ENCODE results near the gene WASHC2C. TPM values are rescaled to one million over a fixed set of nuclear protein-coding genes. Genes with fewer than 3 reads are reported as not detected.
"Not testable (repeated sequence)": the region's sequence is repeated elsewhere in the genome, so short reads cannot be mapped to it uniquely, and the experiment has no call there.

Gene WASHC2C
- total and polyA plus RNA-seq, 4 donors: 10.4 to 57.2 (median 34.5) TPM

DNA sequence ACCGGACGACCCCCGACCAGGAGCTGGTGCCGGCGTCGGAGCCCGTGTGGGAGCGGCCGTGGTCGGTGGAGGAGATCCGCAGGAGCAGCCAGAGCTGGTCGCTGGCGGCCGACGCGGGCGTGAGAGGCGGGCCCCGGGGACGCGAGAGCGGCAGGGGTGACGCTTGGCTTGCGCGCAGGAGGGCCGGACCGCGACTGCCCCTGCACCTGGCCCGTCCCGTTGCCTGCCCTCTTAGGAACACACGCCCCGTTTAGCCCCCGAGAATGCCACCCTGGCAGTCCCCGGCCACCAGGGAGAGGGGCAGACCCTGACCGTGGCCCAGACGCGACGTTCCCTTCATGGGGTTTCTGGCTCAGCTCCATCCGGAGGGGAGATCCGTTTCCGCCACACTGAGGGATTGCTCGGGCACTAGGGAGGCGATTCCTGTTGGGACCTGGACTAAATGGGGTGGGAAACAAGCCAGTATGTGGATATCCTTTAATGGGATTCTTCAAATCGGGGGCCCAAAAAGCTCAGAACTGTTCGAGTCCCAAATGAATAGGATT lies 427 bp downstream of the WASHC2C start:
- H3K4me1 ChIP-seq (ENCODE audit: control insufficient read depth in 1 of 2, insufficient read depth in 2 of 2, low read length in 2 of 2); intact Hi-C loops (cut with DNase I); H3K9me3 ChIP-seq (ENCODE audit: control insufficient read depth, low read length); H3K36me3 ChIP-seq (ENCODE audit: control insufficient read depth in 1 of 2, insufficient read depth in 2 of 2, low read length in 1 of 2); H3K27me3 ChIP-seq (ENCODE audit: control insufficient read depth in 1 of 2, insufficient read depth in 2 of 2, low read length in 1 of 2); DNase-seq; H3K27ac ChIP-seq (ENCODE audit: low read depth in 1 of 2, low read length in 2 of 2): not testable (repeated sequence)
- ATAC-seq (ENCODE audit: low FRiP score): peak; percentile 79
- 1 to 3% methylated on average over 11 to 31 of the region's 45 CpGs for WGBS, 2 donors
- H3K4me3 ChIP-seq (ENCODE audit: low read length in 2 of 2): peak overlapping the region; percentile 11 to 44

DNA sequence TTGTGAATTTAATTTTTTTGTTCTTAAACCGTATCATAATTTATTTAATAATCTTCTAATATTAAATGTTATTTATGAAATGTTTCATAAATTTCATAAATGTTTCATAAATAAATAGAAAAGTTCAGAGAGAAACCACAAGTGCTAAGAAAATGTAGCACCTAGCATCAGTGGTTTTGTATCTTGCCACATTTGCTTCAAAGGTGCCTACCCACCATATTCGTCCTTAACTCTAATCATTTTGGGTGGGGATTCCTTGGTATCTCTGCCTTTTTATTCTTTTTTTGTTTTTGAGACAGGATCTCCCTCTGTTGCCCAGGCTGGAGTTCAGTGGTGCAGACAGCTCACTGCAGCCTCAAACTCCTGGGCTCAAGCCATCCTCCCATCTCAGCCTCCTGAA lies 7.4 kb downstream of the WASHC2C start:
- 87 to 91% methylated on average over 1 of the region's 2 CpGs for WGBS, 2 donors
- DNase-seq; H3K4me3 ChIP-seq (ENCODE audit: low read length in 2 of 2); H3K9me3 ChIP-seq (ENCODE audit: control insufficient read depth, low read length); intact Hi-C loops (cut with DNase I); H3K4me1 ChIP-seq (ENCODE audit: control insufficient read depth in 1 of 2, insufficient read depth in 2 of 2, low read length in 2 of 2); H3K36me3 ChIP-seq (ENCODE audit: control insufficient read depth in 1 of 2, insufficient read depth in 2 of 2, low read length in 1 of 2); ATAC-seq (ENCODE audit: low FRiP score); H3K27me3 ChIP-seq (ENCODE audit: control insufficient read depth in 1 of 2, insufficient read depth in 2 of 2, low read length in 1 of 2); H3K27ac ChIP-seq (ENCODE audit: low read depth in 1 of 2, low read length in 2 of 2): not testable (repeated sequence)

GRCh38 chr10:45734867-45735266 lies 7.8 kb downstream of the WASHC2C start:
- H3K36me3 ChIP-seq (ENCODE audit: control insufficient read depth in 1 of 2, insufficient read depth in 2 of 2, low read length in 1 of 2); intact Hi-C loops (cut with DNase I); H3K4me3 ChIP-seq (ENCODE audit: low read length in 2 of 2); DNase-seq; H3K9me3 ChIP-seq (ENCODE audit: control insufficient read depth, low read length); ATAC-seq (ENCODE audit: low FRiP score); H3K27me3 ChIP-seq (ENCODE audit: control insufficient read depth in 1 of 2, insufficient read depth in 2 of 2, low read length in 1 of 2); H3K4me1 ChIP-seq (ENCODE audit: control insufficient read depth in 1 of 2, insufficient read depth in 2 of 2, low read length in 2 of 2); H3K27ac ChIP-seq (ENCODE audit: low read depth in 1 of 2, low read length in 2 of 2): not testable (repeated sequence)
- WGBS, 2 donors: 100% methylated on average over 1 of the region's 1 CpG; no CpG with 5 or more reads in 1 of the 2 donors

DNA sequence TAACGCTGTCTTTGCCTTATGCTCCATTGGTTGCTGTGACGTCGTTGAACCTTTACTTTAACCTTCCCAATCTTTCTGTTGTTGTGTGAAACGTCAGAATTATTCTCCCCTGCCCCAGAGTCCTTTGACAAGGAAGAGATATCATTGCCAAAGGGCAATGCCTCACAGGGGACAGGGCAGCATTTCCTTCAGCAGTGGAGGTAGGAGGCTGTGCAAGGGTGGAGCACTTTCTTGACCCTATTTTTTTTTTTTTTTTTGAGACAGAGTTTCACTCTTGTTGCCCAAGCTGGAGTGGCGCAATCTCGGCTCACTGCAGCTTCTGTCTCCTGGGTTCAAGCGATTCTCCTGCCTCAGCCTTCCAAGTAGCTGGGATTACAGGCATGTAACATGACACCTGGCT lies 14.5 kb downstream of the WASHC2C start:
- ATAC-seq (ENCODE audit: low FRiP score): not testable (repeated sequence)
- WGBS, 2 donors: 86% methylated on average over 7 of the region's 7 CpGs

GRCh38 chr10:45742014-45742413 lies 14.9 kb downstream of the WASHC2C start:
- H3K4me1 ChIP-seq (ENCODE audit: control insufficient read depth in 1 of 2, insufficient read depth in 2 of 2, low read length in 2 of 2); H3K4me3 ChIP-seq (ENCODE audit: low read length in 2 of 2); DNase-seq; H3K27ac ChIP-seq (ENCODE audit: low read depth in 1 of 2, low read length in 2 of 2); intact Hi-C loops (cut with DNase I); ATAC-seq (ENCODE audit: low FRiP score); H3K36me3 ChIP-seq (ENCODE audit: control insufficient read depth in 1 of 2, insufficient read depth in 2 of 2, low read length in 1 of 2); H3K27me3 ChIP-seq (ENCODE audit: control insufficient read depth in 1 of 2, insufficient read depth in 2 of 2, low read length in 1 of 2); H3K9me3 ChIP-seq (ENCODE audit: control insufficient read depth, low read length): not testable (repeated sequence)
- WGBS, 2 donors: 90 to 92% methylated on average over 2 to 6 of the region's 7 CpGs

More for the DNA sequence above, 14.5 kb downstream of the WASHC2C start:
- H3K27ac ChIP-seq (ENCODE audit: low read depth in 1 of 2, low read length in 2 of 2); H3K4me3 ChIP-seq (ENCODE audit: low read length in 2 of 2); H3K27me3 ChIP-seq (ENCODE audit: control insufficient read depth in 1 of 2, insufficient read depth in 2 of 2, low read length in 1 of 2); intact Hi-C loops (cut with DNase I); DNase-seq; H3K36me3 ChIP-seq (ENCODE audit: control insufficient read depth in 1 of 2, insufficient read depth in 2 of 2, low read length in 1 of 2); H3K9me3 ChIP-seq (ENCODE audit: control insufficient read depth, low read length); H3K4me1 ChIP-seq (ENCODE audit: control insufficient read depth in 1 of 2, insufficient read depth in 2 of 2, low read length in 2 of 2): not testable (repeated sequence)

DNA sequence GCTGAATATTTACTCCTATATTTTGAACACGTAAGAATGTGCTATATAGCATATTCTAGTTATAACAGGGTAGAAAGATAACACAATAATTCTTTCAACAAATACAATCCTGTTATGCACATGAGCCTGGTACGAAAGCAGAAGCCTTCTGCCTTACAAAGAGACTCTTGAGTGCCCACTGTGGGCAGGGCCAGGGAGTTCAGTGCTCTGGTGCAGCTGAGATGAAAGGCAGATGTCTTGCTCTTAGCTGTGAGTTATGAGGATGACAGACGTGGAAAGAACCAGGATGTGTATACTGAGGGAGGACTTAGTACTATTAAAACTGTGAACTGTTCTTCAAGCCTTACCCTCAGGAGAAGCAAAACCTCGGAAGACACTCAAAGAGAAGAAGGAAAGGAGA lies 24.1 kb downstream of the WASHC2C start:
- H3K4me1 ChIP-seq (ENCODE audit: control insufficient read depth in 1 of 2, insufficient read depth in 2 of 2, low read length in 2 of 2); intact Hi-C loops (cut with DNase I); H3K4me3 ChIP-seq (ENCODE audit: low read length in 2 of 2); DNase-seq; ATAC-seq (ENCODE audit: low FRiP score); H3K27ac ChIP-seq (ENCODE audit: low read depth in 1 of 2, low read length in 2 of 2); H3K9me3 ChIP-seq (ENCODE audit: control insufficient read depth, low read length); H3K36me3 ChIP-seq (ENCODE audit: control insufficient read depth in 1 of 2, insufficient read depth in 2 of 2, low read length in 1 of 2); H3K27me3 ChIP-seq (ENCODE audit: control insufficient read depth in 1 of 2, insufficient read depth in 2 of 2, low read length in 1 of 2): not testable (repeated sequence)
- 78 to 83% methylated on average over 1 to 2 of the region's 4 CpGs for WGBS, 2 donors

GRCh38 chr10:45752210-45752609 lies 25.1 kb downstream of the WASHC2C start:
- H3K36me3 ChIP-seq (ENCODE audit: control insufficient read depth in 1 of 2, insufficient read depth in 2 of 2, low read length in 1 of 2); DNase-seq; H3K4me1 ChIP-seq (ENCODE audit: control insufficient read depth in 1 of 2, insufficient read depth in 2 of 2, low read length in 2 of 2); H3K4me3 ChIP-seq (ENCODE audit: low read length in 2 of 2); intact Hi-C loops (cut with DNase I); H3K27me3 ChIP-seq (ENCODE audit: control insufficient read depth in 1 of 2, insufficient read depth in 2 of 2, low read length in 1 of 2); H3K9me3 ChIP-seq (ENCODE audit: control insufficient read depth, low read length); ATAC-seq (ENCODE audit: low FRiP score); H3K27ac ChIP-seq (ENCODE audit: low read depth in 1 of 2, low read length in 2 of 2): not testable (repeated sequence)
- 85 to 86% methylated on average over 4 of the region's 5 CpGs for WGBS, 2 donors

DNA sequence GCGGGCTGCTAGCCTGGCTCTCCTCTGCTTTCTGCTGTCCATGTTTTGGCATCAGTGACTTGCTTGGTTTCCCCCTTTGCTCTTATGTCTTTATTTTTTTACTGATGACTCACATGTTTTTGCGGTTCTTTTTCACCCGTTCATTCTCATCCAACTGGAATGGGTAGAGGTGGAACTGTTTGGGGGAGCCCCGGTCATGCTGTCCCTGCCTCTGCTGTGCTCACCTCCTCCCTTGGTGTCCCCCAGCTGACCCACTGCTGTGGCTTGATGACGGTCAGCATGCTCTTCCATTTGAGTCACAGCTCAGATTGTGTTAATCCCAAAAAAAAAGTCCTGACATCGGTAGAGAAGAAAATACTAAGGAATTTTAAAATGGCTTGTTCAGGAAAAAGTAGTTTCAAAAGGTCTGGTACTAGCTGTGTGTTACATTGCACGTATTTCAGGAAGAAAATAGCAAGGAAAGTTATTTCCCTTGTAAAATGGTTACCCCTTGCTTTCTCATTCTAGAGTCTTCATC lies 27.0 kb downstream of the WASHC2C start:
- intact Hi-C loops (cut with DNase I); H3K27me3 ChIP-seq (ENCODE audit: control insufficient read depth in 1 of 2, insufficient read depth in 2 of 2, low read length in 1 of 2); H3K27ac ChIP-seq (ENCODE audit: low read depth in 1 of 2, low read length in 2 of 2); H3K36me3 ChIP-seq (ENCODE audit: control insufficient read depth in 1 of 2, insufficient read depth in 2 of 2, low read length in 1 of 2); ATAC-seq (ENCODE audit: low FRiP score); DNase-seq; H3K9me3 ChIP-seq (ENCODE audit: control insufficient read depth, low read length); H3K4me3 ChIP-seq (ENCODE audit: low read length in 2 of 2); H3K4me1 ChIP-seq (ENCODE audit: control insufficient read depth in 1 of 2, insufficient read depth in 2 of 2, low read length in 2 of 2): not testable (repeated sequence)
- 84 to 85% methylated on average over 6 to 7 of the region's 7 CpGs for WGBS, 2 donors

- H3K4me3 ChIP-seq (ENCODE audit: low read length in 2 of 2); H3K9me3 ChIP-seq (ENCODE audit: control insufficient read depth, low read length); H3K27me3 ChIP-seq (ENCODE audit: control insufficient read depth in 1 of 2, insufficient read depth in 2 of 2, low read length in 1 of 2); H3K27ac ChIP-seq (ENCODE audit: low read depth in 1 of 2, low read length in 2 of 2); H3K4me1 ChIP-seq (ENCODE audit: control insufficient read depth in 1 of 2, insufficient read depth in 2 of 2, low read length in 2 of 2); H3K36me3 ChIP-seq (ENCODE audit: control insufficient read depth in 1 of 2, insufficient read depth in 2 of 2, low read length in 1 of 2); ATAC-seq (ENCODE audit: low FRiP score); intact Hi-C loops (cut with DNase I); DNase-seq: not testable (repeated sequence)
- 87 to 89% methylated on average over 3 of the region's 5 CpGs for WGBS, 2 donors
Measured at GRCh38 chr10:45755083-45755482, 28.0 kb downstream of the WASHC2C start.
